Smooth muscle cell (in vitro differentiated cells): Measurements from ENCODE around the gene CACNA1D. TPM values are rescaled to one million over a fixed set of nuclear protein-coding genes. Genes with fewer than 3 reads are reported as not detected.
"Not testable (repeated sequence)": the region's sequence is repeated elsewhere in the genome, so short reads cannot be mapped to it uniquely, and the experiment has no call there.

Source experiments
- DNase-seq: peaks from one replicate; lab custom pipeline; 2025; ENCODE audit not compliant: unreplicated experiment; lab: John Stamatoyannopoulos, UW
- H2AFZ ChIP-seq: fragments of 200-600 bp; sonication (generic); 2 replicates; pipeline ENCODE4 v1.6.0; 2016; ENCODE audit warnings: antibody characterized with exemption, low read depth, mild to moderate bottlenecking
- H3F3A ChIP-seq: fragments of 200-600 bp; sonication (generic); 2 replicates; pipeline ENCODE4 v1.6.0; 2017; ENCODE audit warnings: antibody characterized with exemption, low read depth
- H3K27ac ChIP-seq: fragments of 200-600 bp; sonication (generic); 2 replicates; pipeline ENCODE4 v1.5.1; 2016; ENCODE audit warnings: low read depth, mild to moderate bottlenecking
- H3K27me3 ChIP-seq: fragments of 200-600 bp; sonication (generic); 2 replicates; pipeline ENCODE4 v1.6.1; 2016; ENCODE audit warnings: low read depth, mild to moderate bottlenecking
- H3K36me3 ChIP-seq: fragments of 200-600 bp; sonication (generic); 2 replicates; pipeline ENCODE4 v1.5.1; 2016; ENCODE audit warnings: low read depth
- H3K4me1 ChIP-seq: fragments of 200-600 bp; sonication (generic); 2 replicates; pipeline ENCODE4 v1.5.1; 2016; ENCODE audit warnings: low read depth
- H3K4me2 ChIP-seq: fragments of 200-600 bp; sonication (generic); 2 replicates; pipeline ENCODE4 v1.6.0; 2016; ENCODE audit warnings: mild to moderate bottlenecking
- H3K4me3 ChIP-seq: fragments of 200-600 bp; sonication (generic); 2 replicates; pipeline ENCODE4 v1.5.1; 2016; ENCODE audit warnings: mild to moderate bottlenecking
- H3K79me2 ChIP-seq: fragments of 200-600 bp; sonication (generic); 2 replicates; pipeline ENCODE4 v1.6.0; 2016; ENCODE audit warnings: low read depth, mild to moderate bottlenecking
- H3K9ac ChIP-seq: fragments of 200-600 bp; sonication (generic); 2 replicates; pipeline ENCODE4 v1.6.0; 2016; ENCODE audit warnings: low read depth
- H3K9me3 ChIP-seq: fragments of 200-600 bp; sonication (generic); replicated peaks from 2 replicates; pipeline ENCODE4 v1.5.1; 2016; ENCODE audit warnings: low read depth
- H4K20me1 ChIP-seq: fragments of 200-600 bp; sonication (generic); 2 replicates; pipeline ENCODE4 v1.6.0; 2016; ENCODE audit warnings: low read depth
- CTCF ChIP-seq: fragments of 200-600 bp; sonication (generic); IDR thresholded peaks from 2 replicates; pipeline ENCODE4 v1.5.1; 2017; ENCODE audit warnings: borderline replicate concordance, mild to moderate bottlenecking, antibody characterized with exemption; ENCODE audit not compliant: insufficient read depth, poor library complexity, severe bottlenecking
- WGBS: methylation state at CpG from one replicate; pipeline ENCODE4 v1.1.7; 2016; ENCODE audit warnings: low lambda C conversion rate; 5-methylcytosine and 5-hydroxymethylcytosine counted together
- polyA plus RNA-seq: library from polyadenylated mRNA; unstranded; fragments of >200 nt; fragmentation: Nextera tagmentation; extraction: Ambion mirVana; gene quantifications from 2 replicates; pipeline ENCODE4 v1.2.1, GENCODE V29; 2016
- total RNA-seq: library from RNA; depleted of rRNA; stranded (reverse); fragments of >200 nt; gene quantifications from 2 replicates; pipeline ENCODE4 v1.2.3, GENCODE V29; 2014

CACNA1D gene
- total RNA-seq (0.63 and 0.76 TPM in 2 replicates), polyA plus RNA-seq (1.4 TPM in 1 of 2 replicates, not detected in the other)

DNA sequence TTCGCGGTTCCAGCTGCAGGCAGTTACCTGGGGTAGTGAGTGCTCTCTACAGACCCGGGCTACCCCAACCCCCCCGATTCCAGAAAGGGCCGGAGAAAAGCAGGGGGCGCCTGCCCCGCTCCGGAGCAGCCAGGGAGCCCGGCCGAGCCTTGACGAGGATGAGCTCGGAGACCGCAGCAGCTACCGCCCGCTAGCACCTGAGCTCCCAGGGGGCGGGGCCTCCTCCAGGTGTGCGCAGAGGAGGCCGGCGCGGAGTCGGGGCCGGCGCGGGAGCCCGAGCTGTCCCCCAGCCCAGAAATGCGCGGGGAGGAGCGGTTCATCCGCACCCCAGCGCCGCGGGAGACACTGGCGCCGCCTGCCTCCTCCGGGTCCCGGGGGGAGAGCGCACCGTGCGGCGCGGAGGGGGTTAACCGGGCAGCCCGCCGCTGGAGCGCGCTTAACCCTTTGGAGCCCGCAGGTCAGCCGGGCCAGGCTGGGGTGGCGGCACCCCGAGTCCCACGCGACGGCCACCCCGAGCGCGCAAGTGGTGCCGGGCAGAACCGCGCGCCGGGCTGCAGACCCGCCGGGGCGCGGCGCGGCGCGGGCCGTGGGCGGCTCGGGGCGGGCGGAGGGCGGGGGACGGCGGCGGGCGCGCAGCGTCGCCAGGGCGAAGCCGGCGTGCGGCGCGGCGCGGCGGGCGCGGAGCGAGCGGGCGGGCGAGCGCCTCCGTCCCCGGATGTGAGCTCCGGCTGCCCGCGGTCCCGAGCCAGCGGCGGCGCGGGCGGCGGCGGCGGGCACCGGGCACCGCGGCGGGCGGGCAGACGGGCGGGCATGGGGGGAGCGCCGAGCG, at the start of gene CACNA1D:
Gene CACNA1D (plus strand): TSS at position 649 of the 829 bp plus-strand sequence. CDS start 556 bp downstream, outside the sequence.
- no peaks in the 10 kb centered on the region for H4K20me1 ChIP-seq
- no peak for DNase-seq
- peaks cover 6% of the 10 kb centered on the region for H3K4me1 ChIP-seq
- H3K9me3 ChIP-seq, result no peaks in the 10 kb centered on the region
- peak within 1 kb of the TSS; percentile 63 for H3K4me3 ChIP-seq
- H3K27ac ChIP-seq, result no peak within 1 kb of the TSS
- H3K27me3 ChIP-seq, result peaks cover 44% of the 10 kb centered on the region
- no peaks in the 10 kb centered on the region for H3K36me3 ChIP-seq
- peaks cover 7% of the 10 kb centered on the region for H3F3A ChIP-seq
- 1% methylated on average over 86 of the region's 122 CpGs for WGBS
- peak within 1 kb of the TSS; percentile 95 for H3K4me2 ChIP-seq
- no peaks in the 10 kb centered on the region for H3K79me2 ChIP-seq
- no peak within 1 kb of the TSS for H3K9ac ChIP-seq
- no peak for TF ChIP-seq CTCF
- H2AFZ ChIP-seq, result peak within 1 kb of the TSS; percentile 23

DNA sequence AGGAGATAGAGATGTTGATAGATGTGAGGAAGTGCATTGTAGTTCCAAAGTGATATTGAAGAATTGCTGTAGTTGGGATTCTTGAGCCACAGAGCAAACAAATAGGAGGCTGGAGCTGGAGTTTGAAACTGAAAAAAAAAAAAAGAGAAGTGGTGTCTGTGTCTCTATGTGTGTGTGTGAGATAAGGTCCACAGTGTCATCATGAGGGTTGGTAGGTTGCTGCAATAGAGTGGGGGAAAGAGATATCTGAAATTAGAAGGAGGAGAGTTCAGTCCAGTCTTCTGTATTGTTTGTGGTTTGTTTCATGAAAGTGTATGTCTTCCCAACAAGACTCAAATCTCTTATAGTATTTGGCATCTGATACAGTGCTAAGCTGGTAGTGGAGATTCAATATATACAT, 37.3 kb upstream of the CACNA1D start:
- Histone ChIP-seq H3K27me3 (peaks cover 51% of the 10 kb centered on the region), H3K4me2 (no peak overlapping the region)

DNA sequence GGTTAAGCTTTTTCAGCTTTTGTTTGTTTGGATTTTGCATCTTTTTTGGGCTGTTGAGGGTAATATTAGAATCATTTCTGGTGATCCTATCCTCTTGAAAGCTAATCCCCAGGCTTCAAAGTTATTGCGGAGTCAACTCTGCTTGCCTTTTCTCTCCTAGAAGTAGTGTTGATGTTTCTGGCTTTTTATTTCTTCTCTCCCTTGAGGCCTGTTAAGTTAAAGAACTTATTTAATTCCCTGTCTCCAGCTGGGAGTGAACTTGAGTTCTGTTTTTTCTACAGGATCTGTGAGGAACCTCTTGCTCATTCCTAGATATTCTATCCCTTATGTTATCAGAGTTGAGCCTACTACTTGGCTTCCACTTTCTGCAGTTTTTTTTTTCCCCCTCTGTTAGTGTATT, 34.1 kb upstream of the CACNA1D start:
- no peaks in the 10 kb centered on the region for H3K9me3 ChIP-seq
- H3K27me3 ChIP-seq, result peaks cover 42% of the 10 kb centered on the region
- no peak overlapping the region for H2AFZ ChIP-seq
- WGBS, result 18% methylated on average over 1 of the region's 1 CpG
- H3K4me1 ChIP-seq, result no peaks in the 10 kb centered on the region
- no peaks in the 10 kb centered on the region for H3K36me3 ChIP-seq
- DNase-seq, result no peak
- H3F3A ChIP-seq, result no peaks in the 10 kb centered on the region
- H3K27ac ChIP-seq, result no peak overlapping the region
- no peaks in the 10 kb centered on the region for H4K20me1 ChIP-seq
- H3K9ac ChIP-seq, result no peak overlapping the region
- H3K79me2 ChIP-seq, result no peaks in the 10 kb centered on the region
- H3K4me2 ChIP-seq, result no peak overlapping the region
- no peak overlapping the region for H3K4me3 ChIP-seq
- no peak for TF ChIP-seq CTCF

More for the DNA sequence above, 37.3 kb upstream of the CACNA1D start:
- Histone ChIP-seq H3F3A (no peaks in the 10 kb centered on the region), H4K20me1 (no peaks in the 10 kb centered on the region), H3K9ac (no peak overlapping the region), H3K4me1 (no peaks in the 10 kb centered on the region), H3K79me2 (no peaks in the 10 kb centered on the region), H2AFZ (no peak overlapping the region), H3K9me3 (no peaks in the 10 kb centered on the region), H3K27ac (no peak overlapping the region), H3K36me3 (no peaks in the 10 kb centered on the region), H3K4me3 (no peak overlapping the region)
- DNase-seq, result no peak
- no peak for TF ChIP-seq CTCF

- no peak overlapping the region for H3K4me3 ChIP-seq
- H2AFZ ChIP-seq, result no peak overlapping the region
- WGBS, result 95% methylated on average over 3 of the region's 3 CpGs
- no peaks in the 10 kb centered on the region for H3K9me3 ChIP-seq
- no peak for DNase-seq
- no peaks in the 10 kb centered on the region for H3K79me2 ChIP-seq
- H4K20me1 ChIP-seq, result no peaks in the 10 kb centered on the region
- no peak overlapping the region for H3K27ac ChIP-seq
- H3K9ac ChIP-seq, result no peak overlapping the region
- H3K4me2 ChIP-seq, result no peak overlapping the region
- no peak for TF ChIP-seq CTCF
- no peaks in the 10 kb centered on the region for H3F3A ChIP-seq
- H3K27me3 ChIP-seq, result peaks cover 18% of the 10 kb centered on the region
- no peaks in the 10 kb centered on the region for H3K36me3 ChIP-seq
- no peaks in the 10 kb centered on the region for H3K4me1 ChIP-seq
Measured at GRCh38 chr3:53464424-53464823, 30.0 kb upstream of the CACNA1D start.

GRCh38 chr3:53469758-53470157, 24.7 kb upstream of the CACNA1D start:
- H3K27ac ChIP-seq, H4K20me1 ChIP-seq, H3K27me3 ChIP-seq, H3F3A ChIP-seq, H3K4me1 ChIP-seq, H3K79me2 ChIP-seq, DNase-seq, H3K4me2 ChIP-seq, H2AFZ ChIP-seq, H3K4me3 ChIP-seq, H3K36me3 ChIP-seq, H3K9ac ChIP-seq, H3K9me3 ChIP-seq: not testable (repeated sequence)
- 88% methylated on average over 7 of the region's 7 CpGs for WGBS
